OCI-LY1 (cell line): ENCODE data around the gene CSRNP2.

Experiments
- EZH2 ChIP-seq: fragments of 200-600 bp; sonication (generic), shearing (Covaris generic); IDR thresholded peaks from 2 replicates; pipeline ENCODE4 v1.8.0; 2017; ENCODE audit warnings: borderline replicate concordance, mixed run types, mild to moderate bottlenecking, antibody characterized with exemption, low read length, moderate library complexity, mixed read lengths
- TF ChIP-seq, protein P1 (sequence below): fragments of 200-600 bp; sonication (generic), shearing (Covaris generic); IDR thresholded peaks from 2 replicates; pipeline ENCODE4 v1.5.1; 2017; ENCODE audit warnings: mild to moderate bottlenecking, antibody characterized with exemption, low read length, moderate library complexity, mixed read lengths

DNA sequence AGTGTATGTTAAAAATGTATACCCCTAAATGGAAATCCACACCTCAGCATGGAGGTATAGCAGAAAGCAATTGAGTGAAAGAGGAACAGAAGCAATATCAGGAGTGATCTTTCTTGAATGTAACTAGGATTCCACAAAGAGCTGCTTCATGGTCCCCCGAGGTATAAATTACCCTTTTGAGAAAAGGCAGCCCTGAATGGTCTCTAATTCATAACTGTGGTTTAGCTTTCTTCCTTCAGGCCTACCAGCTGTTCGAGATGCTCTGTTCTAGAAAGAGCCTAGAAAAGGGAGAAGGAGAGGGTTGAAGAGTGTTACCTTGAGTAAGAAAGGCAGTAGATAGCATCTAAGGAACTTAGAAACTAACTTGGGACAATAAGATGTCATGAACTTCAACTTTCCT, 42.9 kb upstream of the CSRNP2 start:
- TF ChIP-seq, protein P1, sequence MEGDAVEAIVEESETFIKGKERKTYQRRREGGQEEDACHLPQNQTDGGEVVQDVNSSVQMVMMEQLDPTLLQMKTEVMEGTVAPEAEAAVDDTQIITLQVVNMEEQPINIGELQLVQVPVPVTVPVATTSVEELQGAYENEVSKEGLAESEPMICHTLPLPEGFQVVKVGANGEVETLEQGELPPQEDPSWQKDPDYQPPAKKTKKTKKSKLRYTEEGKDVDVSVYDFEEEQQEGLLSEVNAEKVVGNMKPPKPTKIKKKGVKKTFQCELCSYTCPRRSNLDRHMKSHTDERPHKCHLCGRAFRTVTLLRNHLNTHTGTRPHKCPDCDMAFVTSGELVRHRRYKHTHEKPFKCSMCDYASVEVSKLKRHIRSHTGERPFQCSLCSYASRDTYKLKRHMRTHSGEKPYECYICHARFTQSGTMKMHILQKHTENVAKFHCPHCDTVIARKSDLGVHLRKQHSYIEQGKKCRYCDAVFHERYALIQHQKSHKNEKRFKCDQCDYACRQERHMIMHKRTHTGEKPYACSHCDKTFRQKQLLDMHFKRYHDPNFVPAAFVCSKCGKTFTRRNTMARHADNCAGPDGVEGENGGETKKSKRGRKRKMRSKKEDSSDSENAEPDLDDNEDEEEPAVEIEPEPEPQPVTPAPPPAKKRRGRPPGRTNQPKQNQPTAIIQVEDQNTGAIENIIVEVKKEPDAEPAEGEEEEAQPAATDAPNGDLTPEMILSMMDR, result no peak
- no peak for TF ChIP-seq EZH2
